Activated B cell treated with CpG ODN at 0.5 μM for 24 hours (primary cell): ENCODE measurements around the gene THSD7A. TPM values are rescaled to one million over a fixed set of nuclear protein-coding genes. Genes with fewer than 3 reads are reported as not detected.

Source experiments
- ATAC-seq: fragments of 200-7000 bp; cut with Tn5 transposase; one replicate; pipeline ENCODE4 v1.10.0; 2021; ENCODE audit warnings: low read depth, mild to moderate bottlenecking, moderate library complexity
- CTCF ChIA-PET: fragments of 350-600 bp; sonication (Branson Sonifier 250); formaldehyde crosslinking; loops from one replicate; lab custom pipeline; 2021; ENCODE audit warnings: antibody characterized with exemption; lab: Charles Lee
- POLR2A ChIA-PET: fragments of 350-600 bp; sonication (Branson Sonifier 250); formaldehyde crosslinking; loops from one replicate; lab custom pipeline; 2021; ENCODE audit warnings: antibody characterized with exemption; lab: Charles Lee
- DNase-seq: peaks from one replicate; pipeline ENCODE4 v3.0.0; 2022
- H3K27ac Mint-ChIP-seq: one replicate; pipeline ENCODE4 v1.8.0; 2020; ENCODE audit warnings: mixed read lengths
- H3K27me3 Mint-ChIP-seq: one replicate; pipeline ENCODE4 v1.8.0; 2021; ENCODE audit warnings: mixed read lengths
- H3K36me3 Mint-ChIP-seq: one replicate; pipeline ENCODE4 v1.8.0; 2021; ENCODE audit warnings: low read depth, mixed read lengths
- H3K4me1 Mint-ChIP-seq: one replicate; pipeline ENCODE4 v1.8.0; 2021; ENCODE audit warnings: mixed read lengths
- H3K4me3 Mint-ChIP-seq: one replicate; pipeline ENCODE4 v1.8.0; 2020; ENCODE audit warnings: mild to moderate bottlenecking, mixed read lengths
- H3K9me3 Mint-ChIP-seq: one replicate; pipeline ENCODE4 v1.8.0; 2020; ENCODE audit warnings: mixed read lengths
- CTCF ChIP-seq: fragments of 200-600 bp; IDR thresholded peaks from one replicate; pipeline ENCODE4 v1.8.0; 2022; ENCODE audit warnings: antibody characterized with exemption, mild to moderate bottlenecking
- intact Hi-C: fragments of 100-400 bp; cut with micrococcal nuclease; formaldehyde crosslinking; loops from one replicate; pipeline ENCODE4 v1.15.1; 2024
- total RNA-seq: library from RNA; stranded (reverse); gene quantifications from 2 replicates; pipeline ENCODE4 v1.2.3, GENCODE V29; 2022

Gene THSD7A
- total RNA-seq, 1 donor from 2014 or later, result not detected

- ChIA-PET POLR2A (no interaction called here), CTCF (no interaction called here)
- no peak for ATAC-seq
Observed at GRCh38 chr7:11749629-11750028, 82.4 kb downstream of the THSD7A start.

GRCh38 chr7:11748884-11749283 is 83.1 kb downstream of the THSD7A start:
- no peak overlapping the region for H3K27ac Mint-ChIP-seq
- no peaks in the 10 kb centered on the region for H3K4me1 Mint-ChIP-seq
- CTCF ChIA-PET, result no interaction called here
- ATAC-seq, result no peak
- intact Hi-C loops, result no loop called here
- H3K4me3 Mint-ChIP-seq, result no peak overlapping the region
- no peak for TF ChIP-seq CTCF
- H3K36me3 Mint-ChIP-seq, result no peaks in the 10 kb centered on the region
- no peaks in the 10 kb centered on the region for H3K27me3 Mint-ChIP-seq
- no peak for DNase-seq
- POLR2A ChIA-PET, result no interaction called here
- H3K9me3 Mint-ChIP-seq, result no peaks in the 10 kb centered on the region

More at GRCh38 chr7:11749629-11750028, 82.4 kb downstream of the THSD7A start:
- no peaks in the 10 kb centered on the region for H3K27me3 Mint-ChIP-seq
- H3K4me1 Mint-ChIP-seq, result no peaks in the 10 kb centered on the region
- no peak overlapping the region for H3K27ac Mint-ChIP-seq
- TF ChIP-seq CTCF, result no peak
- intact Hi-C loops, result loop anchor here (10.0 kb wide), 1 partner anchor 575 kb away; no protein-coding TSS in a partner anchor
- H3K36me3 Mint-ChIP-seq, result no peaks in the 10 kb centered on the region
- no peak for DNase-seq
- no peak overlapping the region for H3K4me3 Mint-ChIP-seq
- no peaks in the 10 kb centered on the region for H3K9me3 Mint-ChIP-seq

GRCh38 chr7:11747715-11748485 is 84.1 kb downstream of the THSD7A start:
- POLR2A ChIA-PET, result no interaction called here

GRCh38 chr7:11746591-11746990 is 85.4 kb downstream of the THSD7A start:
- H3K27me3 Mint-ChIP-seq, result no peaks in the 10 kb centered on the region
- no peaks in the 10 kb centered on the region for H3K4me1 Mint-ChIP-seq
- ChIA-PET POLR2A (no interaction called here), CTCF (no interaction called here)
- ATAC-seq, result no peak
- no peaks in the 10 kb centered on the region for H3K36me3 Mint-ChIP-seq
- no peak overlapping the region for H3K27ac Mint-ChIP-seq
- no peak for DNase-seq
- no peak overlapping the region for H3K4me3 Mint-ChIP-seq
- intact Hi-C loops, result no loop called here
- TF ChIP-seq CTCF, result no peak
- no peaks in the 10 kb centered on the region for H3K9me3 Mint-ChIP-seq

More at GRCh38 chr7:11747715-11748485, 84.1 kb downstream of the THSD7A start:
- CTCF ChIA-PET, result no interaction called here
- no peak for ATAC-seq
- no peaks in the 10 kb centered on the region for H3K27me3 Mint-ChIP-seq
- H3K4me3 Mint-ChIP-seq, result no peak overlapping the region
- no peak overlapping the region for H3K27ac Mint-ChIP-seq
- DNase-seq, result no peak
- no peak for TF ChIP-seq CTCF
- no peaks in the 10 kb centered on the region for H3K36me3 Mint-ChIP-seq
- no peaks in the 10 kb centered on the region for H3K4me1 Mint-ChIP-seq
- H3K9me3 Mint-ChIP-seq, result no peaks in the 10 kb centered on the region
- intact Hi-C loops, result no loop called here

- CTCF ChIA-PET, result no interaction called here
- intact Hi-C loops, result no loop called here
- Mint-ChIP-seq H3K4me3 (no peak overlapping the region), H3K36me3 (no peaks in the 10 kb centered on the region), H3K4me1 (no peaks in the 10 kb centered on the region), H3K27ac (no peak overlapping the region), H3K9me3 (no peaks in the 10 kb centered on the region), H3K27me3 (no peaks in the 10 kb centered on the region)
- POLR2A ChIA-PET, result no interaction called here
- ATAC-seq (no peak), DNase-seq (no peak)
- TF ChIP-seq CTCF, result no peak
Observed at GRCh38 chr7:11743548-11743947, 88.5 kb downstream of the THSD7A start.
